ENCODE data around the gene USP40.

USP40 gene

GRCh38 chr2:233551491-233551890 is 15.1 kb downstream of the USP40 start:
- H3K4me3 ChIP-seq (ENCODE audit: low read depth, low read length) = no peak overlapping the region
- ChIA-PET CTCF (interaction anchor here (0.6 kb wide), 1 partner anchor 15 kb away, joined by 3 read pairs; the partner anchor contains the start of gene USP40), POLR2A (no interaction called here)
- TF ChIP-seq SP2 (tag by site-specific recombination; IDR thresholded peaks at IDR 0.05) = no peak
- TF ChIP-seq ZNF701 (tag by site-specific recombination; IDR thresholded peaks at IDR 0.05) = no peak
- no peak for TF ChIP-seq ZSCAN4 (tag by site-specific recombination; IDR thresholded peaks at IDR 0.05)
- no peak for TF ChIP-seq ZNF658 (tag by site-specific recombination; IDR thresholded peaks at IDR 0.05)
- TF ChIP-seq, protein P1, sequence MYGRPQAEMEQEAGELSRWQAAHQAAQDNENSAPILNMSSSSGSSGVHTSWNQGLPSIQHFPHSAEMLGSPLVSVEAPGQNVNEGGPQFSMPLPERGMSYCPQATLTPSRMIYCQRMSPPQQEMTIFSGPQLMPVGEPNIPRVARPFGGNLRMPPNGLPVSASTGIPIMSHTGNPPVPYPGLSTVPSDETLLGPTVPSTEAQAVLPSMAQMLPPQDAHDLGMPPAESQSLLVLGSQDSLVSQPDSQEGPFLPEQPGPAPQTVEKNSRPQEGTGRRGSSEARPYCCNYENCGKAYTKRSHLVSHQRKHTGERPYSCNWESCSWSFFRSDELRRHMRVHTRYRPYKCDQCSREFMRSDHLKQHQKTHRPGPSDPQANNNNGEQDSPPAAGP (tag by site-specific recombination; IDR thresholded peaks at IDR 0.05) = no peak
- TF ChIP-seq, protein P2, sequence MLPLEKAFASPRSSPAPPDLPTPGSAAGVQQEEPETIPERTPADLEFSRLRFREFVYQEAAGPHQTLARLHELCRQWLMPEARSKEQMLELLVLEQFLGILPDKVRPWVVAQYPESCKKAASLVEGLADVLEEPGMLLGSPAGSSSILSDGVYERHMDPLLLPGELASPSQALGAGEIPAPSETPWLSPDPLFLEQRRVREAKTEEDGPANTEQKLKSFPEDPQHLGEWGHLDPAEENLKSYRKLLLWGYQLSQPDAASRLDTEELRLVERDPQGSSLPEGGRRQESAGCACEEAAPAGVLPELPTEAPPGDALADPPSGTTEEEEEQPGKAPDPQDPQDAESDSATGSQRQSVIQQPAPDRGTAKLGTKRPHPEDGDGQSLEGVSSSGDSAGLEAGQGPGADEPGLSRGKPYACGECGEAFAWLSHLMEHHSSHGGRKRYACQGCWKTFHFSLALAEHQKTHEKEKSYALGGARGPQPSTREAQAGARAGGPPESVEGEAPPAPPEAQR (tag by site-specific recombination; IDR thresholded peaks at IDR 0.05) = no peak
- TF ChIP-seq SALL2 (tag by site-specific recombination; IDR thresholded peaks at IDR 0.05; ENCODE audit: borderline replicate concordance) = no peak
- no peak for TF ChIP-seq PRDM2 (tag by site-specific recombination; IDR thresholded peaks at IDR 0.05; ENCODE audit: borderline replicate concordance)
- H3K27ac ChIP-seq (ENCODE audit: extremely low read depth, low read depth, low read length) = no peak overlapping the region
- H3K9me3 ChIP-seq (ENCODE audit: control insufficient read depth, insufficient read depth, low read depth, low read length) = no peaks in the 10 kb centered on the region
- peaks cover 8 to 63% of the 10 kb centered on the region in 2 experiments for H3K36me3 ChIP-seq (ENCODE audit: control insufficient read depth in 2 of 2, insufficient read depth in 1 of 2, low read length in 2 of 2)
- no peaks in the 10 kb centered on the region for H3K4me1 ChIP-seq (ENCODE audit: control insufficient read depth, insufficient read depth, low read length)

DNA sequence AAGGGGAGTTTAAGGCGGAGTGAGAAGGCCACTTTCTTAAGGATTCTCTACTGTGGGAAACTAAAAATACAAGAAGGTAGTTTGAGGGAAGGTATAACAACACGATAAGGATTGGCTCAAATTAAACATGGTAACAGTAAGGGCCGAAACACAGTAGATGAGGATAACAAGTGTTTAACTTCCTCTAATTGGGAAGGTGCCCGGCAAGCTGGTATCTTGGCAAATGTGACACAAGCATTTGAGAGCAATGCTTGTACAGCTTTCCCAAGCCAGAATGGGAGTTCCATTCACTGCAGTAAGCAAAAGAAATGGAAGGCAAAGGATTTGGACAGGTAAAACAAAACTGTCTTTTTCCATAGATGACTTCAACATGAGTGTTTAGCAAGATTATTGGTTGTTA is 19.8 kb downstream of the USP40 start:
- H3K36me3 ChIP-seq (ENCODE audit: control insufficient read depth in 2 of 2, insufficient read depth in 1 of 2, low read length in 2 of 2) = peaks cover 6 to 70% of the 10 kb centered on the region in 2 experiments; a peak in 2 of 3 replicates
- POLR2A ChIA-PET = no interaction called here
- CTCF ChIA-PET = interaction anchor here (0.6 kb wide), 1 partner anchor 310 kb away, joined by 4 read pairs; no protein-coding TSS in a partner anchor
- TF ChIP-seq, protein P3, sequence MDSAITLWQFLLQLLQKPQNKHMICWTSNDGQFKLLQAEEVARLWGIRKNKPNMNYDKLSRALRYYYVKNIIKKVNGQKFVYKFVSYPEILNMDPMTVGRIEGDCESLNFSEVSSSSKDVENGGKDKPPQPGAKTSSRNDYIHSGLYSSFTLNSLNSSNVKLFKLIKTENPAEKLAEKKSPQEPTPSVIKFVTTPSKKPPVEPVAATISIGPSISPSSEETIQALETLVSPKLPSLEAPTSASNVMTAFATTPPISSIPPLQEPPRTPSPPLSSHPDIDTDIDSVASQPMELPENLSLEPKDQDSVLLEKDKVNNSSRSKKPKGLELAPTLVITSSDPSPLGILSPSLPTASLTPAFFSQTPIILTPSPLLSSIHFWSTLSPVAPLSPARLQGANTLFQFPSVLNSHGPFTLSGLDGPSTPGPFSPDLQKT (IDR thresholded peaks at IDR 0.05; ENCODE audit: borderline replicate concordance, low read depth, low read length) = no peak
- TF ChIP-seq ZSCAN16 (tag by site-specific recombination; IDR thresholded peaks at IDR 0.05) (no peak), ZNF768 (tag by site-specific recombination; IDR thresholded peaks at IDR 0.05) (no peak), MZF1 (tag by site-specific recombination; IDR thresholded peaks at IDR 0.05; ENCODE audit: borderline replicate concordance) (no peak), ZFP37 (tag by site-specific recombination; IDR thresholded peaks at IDR 0.05) (no peak), ZNF544 (tag by site-specific recombination; IDR thresholded peaks at IDR 0.05) (no peak), ZBTB21 (tag by site-specific recombination; IDR thresholded peaks at IDR 0.05) (no peak), ZNF114 (tag by site-specific recombination; IDR thresholded peaks at IDR 0.05) (no peak)
- TF ChIP-seq, protein P4, sequence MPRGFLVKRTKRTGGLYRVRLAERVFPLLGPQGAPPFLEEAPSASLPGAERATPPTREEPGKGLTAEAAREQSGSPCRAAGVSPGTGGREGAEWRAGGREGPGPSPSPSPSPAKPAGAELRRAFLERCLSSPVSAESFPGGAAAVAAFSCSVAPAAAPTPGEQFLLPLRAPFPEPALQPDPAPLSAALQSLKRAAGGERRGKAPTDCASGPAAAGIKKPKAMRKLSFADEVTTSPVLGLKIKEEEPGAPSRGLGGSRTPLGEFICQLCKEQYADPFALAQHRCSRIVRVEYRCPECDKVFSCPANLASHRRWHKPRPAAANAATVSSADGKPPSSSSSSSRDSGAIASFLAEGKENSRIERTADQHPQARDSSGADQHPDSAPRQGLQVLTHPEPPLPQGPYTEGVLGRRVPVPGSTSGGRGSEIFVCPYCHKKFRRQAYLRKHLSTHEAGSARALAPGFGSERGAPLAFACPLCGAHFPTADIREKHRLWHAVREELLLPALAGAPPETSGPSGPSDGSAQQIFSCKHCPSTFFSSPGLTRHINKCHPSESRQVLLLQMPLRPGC (tag by site-specific recombination; IDR thresholded peaks at IDR 0.05) = no peak
- TF ChIP-seq, protein P5, sequence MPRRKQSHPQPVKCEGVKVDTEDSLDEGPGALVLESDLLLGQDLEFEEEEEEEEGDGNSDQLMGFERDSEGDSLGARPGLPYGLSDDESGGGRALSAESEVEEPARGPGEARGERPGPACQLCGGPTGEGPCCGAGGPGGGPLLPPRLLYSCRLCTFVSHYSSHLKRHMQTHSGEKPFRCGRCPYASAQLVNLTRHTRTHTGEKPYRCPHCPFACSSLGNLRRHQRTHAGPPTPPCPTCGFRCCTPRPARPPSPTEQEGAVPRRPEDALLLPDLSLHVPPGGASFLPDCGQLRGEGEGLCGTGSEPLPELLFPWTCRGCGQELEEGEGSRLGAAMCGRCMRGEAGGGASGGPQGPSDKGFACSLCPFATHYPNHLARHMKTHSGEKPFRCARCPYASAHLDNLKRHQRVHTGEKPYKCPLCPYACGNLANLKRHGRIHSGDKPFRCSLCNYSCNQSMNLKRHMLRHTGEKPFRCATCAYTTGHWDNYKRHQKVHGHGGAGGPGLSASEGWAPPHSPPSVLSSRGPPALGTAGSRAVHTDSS (tag by site-specific recombination; IDR thresholded peaks at IDR 0.05) = no peak
- TF ChIP-seq, protein P6, sequence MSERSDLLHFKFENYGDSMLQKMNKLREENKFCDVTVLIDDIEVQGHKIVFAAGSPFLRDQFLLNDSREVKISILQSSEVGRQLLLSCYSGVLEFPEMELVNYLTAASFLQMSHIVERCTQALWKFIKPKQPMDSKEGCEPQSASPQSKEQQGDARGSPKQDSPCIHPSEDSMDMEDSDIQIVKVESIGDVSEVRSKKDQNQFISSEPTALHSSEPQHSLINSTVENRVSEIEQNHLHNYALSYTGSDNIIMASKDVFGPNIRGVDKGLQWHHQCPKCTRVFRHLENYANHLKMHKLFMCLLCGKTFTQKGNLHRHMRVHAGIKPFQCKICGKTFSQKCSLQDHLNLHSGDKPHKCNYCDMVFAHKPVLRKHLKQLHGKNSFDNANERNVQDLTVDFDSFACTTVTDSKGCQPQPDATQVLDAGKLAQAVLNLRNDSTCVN (tag by site-specific recombination; optimal IDR thresholded peaks at IDR 0.05) = no peak

More for the DNA sequence above, 19.8 kb downstream of the USP40 start:
- Histone ChIP-seq H3K27ac (ENCODE audit: extremely low read depth, low read depth, low read length) (no peak overlapping the region), H3K9me3 (ENCODE audit: control insufficient read depth, insufficient read depth, low read depth, low read length) (no peaks in the 10 kb centered on the region), H3K4me3 (ENCODE audit: low read depth, low read length) (no peak overlapping the region), H3K4me1 (ENCODE audit: control insufficient read depth, insufficient read depth, low read length) (no peaks in the 10 kb centered on the region)

Measured in HEK293 (cell line).